ENCODE data around the gene BCAR3.
A peak's percentile ranks its signal among the peaks of the same experiment; 100 is the strongest.

BCAR3 gene

GRCh38 chr1:93638307-93638847 is 43.3 kb downstream of the BCAR3 start:
- no peak for DNase-seq

GRCh38 chr1:93636712-93637111 is 44.9 kb downstream of the BCAR3 start:
- no peak for DNase-seq

- DNase-seq: no peak
Measured at GRCh38 chr1:93635614-93636543, 45.8 kb downstream of the BCAR3 start.

GRCh38 chr1:93633313-93633712 is 48.3 kb downstream of the BCAR3 start:
- no peak for DNase-seq

- DNase-seq: peak; percentile 14 to 66 (median 51)
Measured at GRCh38 chr1:93631626-93632365, 49.8 kb downstream of the BCAR3 start.

GRCh38 chr1:93630168-93630567 is 51.5 kb downstream of the BCAR3 start:
- no peak for DNase-seq

GRCh38 chr1:93629101-93630059 is 52.3 kb downstream of the BCAR3 start:
- DNase-seq: peak; percentile 73 to 87 (median 78)

GRCh38 chr1:93628681-93629080 is 53.0 kb downstream of the BCAR3 start:
- no peak for DNase-seq

GRCh38 chr1:93625582-93626327 is 55.9 kb downstream of the BCAR3 start:
- no peak for DNase-seq

GRCh38 chr1:93623875-93624274 is 57.8 kb downstream of the BCAR3 start:
- no peak for DNase-seq

GRCh38 chr1:93623436-93623835 is 58.2 kb downstream of the BCAR3 start:
- no peak for DNase-seq

- no peak for DNase-seq
Measured at GRCh38 chr1:93621246-93621645, 60.4 kb downstream of the BCAR3 start.

GRCh38 chr1:93620841-93621210 is 60.8 kb downstream of the BCAR3 start:
- no peak for DNase-seq

GRCh38 chr1:93620172-93620840 is 61.3 kb downstream of the BCAR3 start:
- no peak for DNase-seq

- peak in 2 of 4 experiments; percentile 12 to 18 for DNase-seq
Measured at GRCh38 chr1:93619507-93620171, 62.0 kb downstream of the BCAR3 start.

GRCh38 chr1:93617670-93618499 is 63.8 kb downstream of the BCAR3 start:
- DNase-seq: no peak

GRCh38 chr1:93616996-93617669 is 64.5 kb downstream of the BCAR3 start:
- no peak for DNase-seq

- no peak for DNase-seq
Measured at GRCh38 chr1:93616221-93616995, 65.2 kb downstream of the BCAR3 start.
